Measurements from ENCODE around the gene TNFSF11.

The TNFSF11 gene

DNA sequence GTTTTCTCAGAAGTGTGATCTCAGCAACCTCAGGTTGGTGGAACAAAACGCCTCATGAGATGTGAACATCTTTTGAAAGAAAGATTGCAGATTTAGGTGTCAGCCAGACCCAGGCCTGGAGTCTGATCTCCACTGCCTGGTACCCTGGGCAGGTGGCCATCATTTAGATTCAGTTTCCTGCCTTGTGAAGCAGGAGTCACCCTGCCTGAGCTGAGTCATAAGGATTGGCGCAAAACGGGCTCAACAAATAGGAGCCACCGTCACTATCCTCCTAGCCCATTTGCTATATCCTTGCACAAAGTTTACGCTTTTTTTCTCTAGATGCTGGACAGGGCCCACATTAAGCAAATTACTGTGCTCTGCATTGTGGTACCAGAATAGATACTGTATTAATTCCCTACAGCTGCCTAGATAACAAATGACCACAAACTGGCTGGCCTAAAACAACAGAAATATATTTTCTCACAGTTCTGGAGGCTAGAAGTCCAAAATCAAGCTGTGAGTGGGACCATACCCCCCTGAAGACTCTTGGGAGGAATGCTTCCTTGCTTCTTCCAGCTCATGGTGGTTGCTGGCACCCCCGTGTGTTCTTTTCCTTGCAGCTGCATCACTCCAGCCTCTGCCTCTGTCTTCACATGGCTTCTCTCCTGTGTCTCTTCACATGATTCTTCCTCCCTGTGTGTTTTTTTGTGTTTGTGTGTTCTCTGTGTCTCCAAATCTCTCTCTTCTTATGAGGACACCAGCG, 38.2 kb downstream of the TNFSF11 start:
- Histone ChIP-seq H3K4me3 (ENCODE audit: low read depth, low read length) (no peak overlapping the region), H3K9me3 (ENCODE audit: control insufficient read depth, insufficient read depth, low read length) (no peaks in the 10 kb centered on the region), H3K36me3 (ENCODE audit: control insufficient read depth, insufficient read depth, low read length) (no peaks in the 10 kb centered on the region), H3K9ac (ENCODE audit: low read depth, low read length) (no peak overlapping the region), H3K27me3 (ENCODE audit: control insufficient read depth, insufficient read depth, low read length) (no peaks in the 10 kb centered on the region), H3K4me1 (ENCODE audit: control insufficient read depth, insufficient read depth, low read length) (peaks cover 6% of the 10 kb centered on the region), H3K27ac (ENCODE audit: low read depth, low read length) (no peak overlapping the region)

DNA sequence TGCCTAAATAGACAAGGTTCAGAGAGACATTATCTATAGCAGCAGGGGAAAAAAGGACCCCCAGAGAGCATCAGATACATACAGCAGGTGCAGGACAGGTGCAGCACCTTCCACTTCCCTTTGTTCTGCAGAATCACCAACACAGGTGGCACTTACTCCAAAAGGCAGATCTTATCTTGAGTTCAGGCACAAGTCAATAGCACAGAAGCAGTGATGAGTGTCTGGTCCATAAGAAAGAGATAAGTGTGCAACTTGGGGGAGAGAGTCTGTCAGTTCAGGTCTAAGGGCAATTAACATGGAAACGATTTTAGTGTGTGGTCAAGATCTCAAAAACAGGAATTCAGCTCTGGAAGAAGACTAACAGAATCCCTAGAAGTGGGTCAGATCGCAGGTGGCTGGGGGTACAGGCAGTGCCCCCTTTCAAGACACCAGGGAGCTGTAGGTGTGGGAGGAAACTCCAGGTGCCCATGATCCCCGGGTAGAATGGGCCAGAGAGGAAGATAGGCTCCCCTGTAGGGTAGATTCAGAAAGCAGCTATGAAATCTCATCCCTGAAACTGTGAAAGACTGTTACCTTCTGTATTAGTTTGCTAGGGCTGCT, 40.6 kb downstream of the TNFSF11 start:
- peaks cover 18% of the 10 kb centered on the region for H3K4me1 ChIP-seq (ENCODE audit: control insufficient read depth, insufficient read depth, low read length)
- H3K9ac ChIP-seq (ENCODE audit: low read depth, low read length) = no peak overlapping the region
- no peak overlapping the region for H3K4me3 ChIP-seq (ENCODE audit: low read depth, low read length)
- H3K27ac ChIP-seq (ENCODE audit: low read depth, low read length) = no peak overlapping the region
- H3K27me3 ChIP-seq (ENCODE audit: control insufficient read depth, insufficient read depth, low read length) = no peaks in the 10 kb centered on the region
- H3K36me3 ChIP-seq (ENCODE audit: control insufficient read depth, insufficient read depth, low read length) = no peaks in the 10 kb centered on the region
- no peaks in the 10 kb centered on the region for H3K9me3 ChIP-seq (ENCODE audit: control insufficient read depth, insufficient read depth, low read length)

DNA sequence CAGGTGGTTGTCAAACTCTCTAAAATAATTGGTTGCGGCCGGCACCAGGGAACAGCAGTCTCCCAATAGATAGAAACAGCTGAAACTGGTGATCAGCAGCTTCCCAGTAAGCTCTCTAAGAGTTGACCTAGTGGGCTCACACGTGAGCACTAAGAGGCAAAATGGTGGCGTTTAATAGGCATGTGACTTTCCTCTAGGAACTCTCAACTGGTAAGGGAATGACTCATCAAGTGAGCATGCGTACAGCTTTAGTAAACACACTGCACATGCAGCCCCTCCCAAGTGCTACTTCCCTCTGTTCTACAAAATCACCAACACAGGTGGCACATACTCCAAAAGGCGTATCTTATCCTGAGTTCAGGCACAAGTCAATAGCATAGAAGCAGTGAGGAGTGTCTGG, 41.7 kb downstream of the TNFSF11 start:
- no peak overlapping the region for H3K27ac ChIP-seq (ENCODE audit: low read depth, low read length)
- no peaks in the 10 kb centered on the region for H3K36me3 ChIP-seq (ENCODE audit: control insufficient read depth, insufficient read depth, low read length)
- no peaks in the 10 kb centered on the region for H3K9me3 ChIP-seq (ENCODE audit: control insufficient read depth, insufficient read depth, low read length)
- peaks cover 18% of the 10 kb centered on the region for H3K4me1 ChIP-seq (ENCODE audit: control insufficient read depth, insufficient read depth, low read length)
- no peaks in the 10 kb centered on the region for H3K27me3 ChIP-seq (ENCODE audit: control insufficient read depth, insufficient read depth, low read length)
- H3K4me3 ChIP-seq (ENCODE audit: low read depth, low read length) = no peak overlapping the region
- H3K9ac ChIP-seq (ENCODE audit: low read depth, low read length) = no peak overlapping the region

DNA sequence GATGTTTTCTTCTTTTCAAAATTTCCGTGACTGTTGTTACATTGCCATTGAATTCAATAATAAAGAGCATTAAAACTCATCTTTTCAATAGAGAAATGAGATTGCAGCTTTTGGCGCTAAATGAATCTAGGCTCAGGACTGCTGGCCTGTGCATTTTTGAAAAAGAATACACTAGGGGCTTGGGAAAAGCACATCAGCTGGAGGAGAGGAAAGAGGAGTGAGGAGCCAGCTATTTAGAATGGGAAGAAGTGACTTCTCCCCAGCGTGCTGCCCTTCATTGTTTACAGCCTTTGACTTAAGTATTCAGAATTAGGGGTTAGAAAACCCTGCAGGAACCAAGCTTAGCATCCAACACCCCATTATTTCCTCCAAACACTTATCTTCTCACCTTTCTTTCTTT, 43.3 kb downstream of the TNFSF11 start:
- Histone ChIP-seq H3K9me3 (ENCODE audit: control insufficient read depth, insufficient read depth, low read length) (no peaks in the 10 kb centered on the region), H3K27ac (ENCODE audit: low read depth, low read length) (no peak overlapping the region), H3K36me3 (ENCODE audit: control insufficient read depth, insufficient read depth, low read length) (no peaks in the 10 kb centered on the region), H3K9ac (ENCODE audit: low read depth, low read length) (no peak overlapping the region), H3K4me1 (ENCODE audit: control insufficient read depth, insufficient read depth, low read length) (peaks cover 18% of the 10 kb centered on the region), H3K4me3 (ENCODE audit: low read depth, low read length) (no peak overlapping the region), H3K27me3 (ENCODE audit: control insufficient read depth, insufficient read depth, low read length) (no peaks in the 10 kb centered on the region)

DNA sequence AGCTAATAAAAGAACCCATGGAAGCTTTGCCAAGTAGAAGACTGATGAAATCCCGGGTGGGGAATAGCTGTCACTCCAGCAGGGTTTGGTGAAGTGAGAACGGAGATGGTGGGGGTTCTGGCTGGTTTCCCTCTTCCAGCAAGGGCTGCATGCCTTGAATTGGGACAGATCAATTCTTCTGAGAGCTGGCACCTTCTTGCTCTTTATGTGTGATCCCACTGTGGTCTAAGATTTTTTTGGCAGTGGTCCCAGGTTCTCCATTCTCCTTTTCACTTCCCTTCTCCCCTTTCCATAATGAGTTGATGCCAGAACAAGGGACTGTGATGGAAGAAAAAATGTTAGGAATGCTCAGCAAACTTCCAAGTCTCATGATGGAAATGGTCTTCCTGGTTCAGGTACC, 50.0 kb downstream of the TNFSF11 start:
- no peak overlapping the region for H3K4me3 ChIP-seq (ENCODE audit: low read depth, low read length)
- H3K36me3 ChIP-seq (ENCODE audit: control insufficient read depth, insufficient read depth, low read length) = no peaks in the 10 kb centered on the region
- no peaks in the 10 kb centered on the region for H3K9me3 ChIP-seq (ENCODE audit: control insufficient read depth, insufficient read depth, low read length)
- no peak overlapping the region for H3K9ac ChIP-seq (ENCODE audit: low read depth, low read length)
- peaks cover 5% of the 10 kb centered on the region for H3K4me1 ChIP-seq (ENCODE audit: control insufficient read depth, insufficient read depth, low read length)
- H3K27ac ChIP-seq (ENCODE audit: low read depth, low read length) = no peak overlapping the region
- H3K27me3 ChIP-seq (ENCODE audit: control insufficient read depth, insufficient read depth, low read length) = no peaks in the 10 kb centered on the region

DNA sequence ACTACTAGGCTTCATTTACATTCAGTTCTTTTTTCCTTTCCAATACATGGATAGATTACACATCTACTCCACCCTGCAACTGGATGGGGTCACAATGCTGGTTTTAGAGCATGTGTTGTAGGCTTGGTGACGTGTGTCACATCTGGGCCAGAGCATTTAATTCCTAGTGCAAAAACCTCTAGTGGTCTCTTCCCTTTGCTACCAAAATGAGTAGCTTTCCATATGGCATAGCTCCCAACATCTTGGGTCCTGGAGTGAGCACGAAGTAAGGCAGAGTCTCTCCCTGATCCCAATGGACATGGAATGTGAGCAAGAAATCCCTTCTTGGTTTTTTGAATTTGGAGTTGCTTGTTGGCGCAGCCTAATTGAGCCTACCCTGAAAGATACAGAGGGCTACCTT, 51.7 kb downstream of the TNFSF11 start:
- Histone ChIP-seq H3K4me3 (ENCODE audit: low read depth, low read length) (no peak overlapping the region), H3K9ac (ENCODE audit: low read depth, low read length) (no peak overlapping the region), H3K4me1 (ENCODE audit: control insufficient read depth, insufficient read depth, low read length) (no peaks in the 10 kb centered on the region), H3K27ac (ENCODE audit: low read depth, low read length) (no peak overlapping the region), H3K27me3 (ENCODE audit: control insufficient read depth, insufficient read depth, low read length) (no peaks in the 10 kb centered on the region), H3K9me3 (ENCODE audit: control insufficient read depth, insufficient read depth, low read length) (no peaks in the 10 kb centered on the region), H3K36me3 (ENCODE audit: control insufficient read depth, insufficient read depth, low read length) (no peaks in the 10 kb centered on the region)

DNA sequence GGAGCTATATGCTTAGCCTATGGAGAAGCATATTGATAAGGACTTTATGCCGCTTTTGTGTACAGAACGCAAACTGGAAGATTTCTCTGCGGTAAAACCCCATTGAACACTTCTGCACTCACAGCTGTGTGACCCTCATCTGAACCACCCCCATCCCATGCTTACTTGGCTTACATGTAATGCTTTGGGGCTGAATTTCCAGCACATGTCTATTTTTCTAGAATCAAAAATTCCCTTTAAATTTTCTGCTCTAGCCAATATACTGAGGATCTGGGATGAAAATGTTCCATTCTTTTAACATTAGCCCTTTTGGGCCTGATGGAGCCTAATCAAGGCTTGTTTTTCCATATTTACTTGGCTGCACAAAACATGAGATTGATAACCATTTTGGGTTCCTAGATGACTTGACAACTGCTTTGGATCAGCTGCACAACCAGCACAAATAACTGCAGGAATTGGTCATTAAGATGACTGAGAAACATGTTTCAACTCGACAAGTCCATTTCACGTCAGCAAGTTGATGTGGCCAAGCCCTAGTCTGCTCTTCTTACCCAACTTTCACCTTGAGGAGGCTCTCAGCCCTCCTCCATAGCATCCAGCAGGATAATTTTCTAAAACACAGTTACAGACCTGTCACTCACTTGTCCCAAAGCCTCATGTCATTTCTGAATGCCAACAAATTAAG, 52.4 kb downstream of the TNFSF11 start:
- no peak overlapping the region for H3K9ac ChIP-seq (ENCODE audit: low read depth, low read length)
- no peaks in the 10 kb centered on the region for H3K36me3 ChIP-seq (ENCODE audit: control insufficient read depth, insufficient read depth, low read length)
- H3K4me3 ChIP-seq (ENCODE audit: low read depth, low read length) = no peak overlapping the region

DNA sequence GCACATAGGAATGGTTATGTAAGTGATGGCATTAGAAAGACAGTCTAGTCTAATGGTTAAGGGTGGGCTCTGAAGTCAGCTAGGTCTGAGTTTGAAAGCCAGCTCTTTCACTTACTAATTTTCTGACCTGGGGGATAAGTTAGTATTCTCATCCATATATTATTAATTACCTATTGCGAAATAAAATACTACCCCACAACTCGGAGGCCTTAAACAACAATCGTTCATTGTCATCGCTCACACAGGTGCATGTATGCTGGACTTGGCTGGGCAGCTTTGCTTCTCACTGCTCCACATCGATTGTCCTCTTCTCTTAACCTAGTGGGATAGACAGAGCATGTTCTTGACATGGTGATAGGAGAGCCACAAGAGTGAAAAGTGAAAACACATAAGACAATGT, 54.7 kb downstream of the TNFSF11 start:
- no peaks in the 10 kb centered on the region for H3K9me3 ChIP-seq (ENCODE audit: control insufficient read depth, insufficient read depth, low read length)
- H3K4me1 ChIP-seq (ENCODE audit: control insufficient read depth, insufficient read depth, low read length) = no peaks in the 10 kb centered on the region
- H3K27ac ChIP-seq (ENCODE audit: low read depth, low read length) = no peak overlapping the region

More for the DNA sequence above, 52.4 kb downstream of the TNFSF11 start:
- Histone ChIP-seq H3K4me1 (ENCODE audit: control insufficient read depth, insufficient read depth, low read length) (no peaks in the 10 kb centered on the region), H3K27ac (ENCODE audit: low read depth, low read length) (no peak overlapping the region), H3K27me3 (ENCODE audit: control insufficient read depth, insufficient read depth, low read length) (no peaks in the 10 kb centered on the region), H3K9me3 (ENCODE audit: control insufficient read depth, insufficient read depth, low read length) (no peaks in the 10 kb centered on the region)

DNA sequence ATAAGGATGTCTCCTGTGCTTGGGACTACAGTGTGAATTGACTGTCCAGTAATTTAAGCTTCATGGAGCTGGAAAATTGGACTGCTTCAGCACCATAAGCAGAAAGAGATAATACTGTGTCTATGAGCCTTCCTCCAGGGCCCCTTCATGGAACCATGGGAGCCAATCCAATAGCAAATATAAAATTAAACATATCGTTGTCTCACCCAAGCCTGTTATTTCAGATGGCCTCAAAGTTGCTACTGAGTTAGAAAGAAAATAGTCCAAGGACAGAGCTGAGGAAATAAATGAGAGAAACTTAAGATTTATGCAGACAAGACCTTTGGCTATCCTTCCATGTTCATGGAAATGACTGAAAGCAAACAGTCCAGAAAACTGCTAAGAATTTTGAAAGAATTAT, 57.2 kb downstream of the TNFSF11 start:
- H3K4me1 ChIP-seq (ENCODE audit: control insufficient read depth, insufficient read depth, low read length) = no peaks in the 10 kb centered on the region
- no peaks in the 10 kb centered on the region for H3K27me3 ChIP-seq (ENCODE audit: control insufficient read depth, insufficient read depth, low read length)
- no peak overlapping the region for H3K4me3 ChIP-seq (ENCODE audit: low read depth, low read length)
- no peaks in the 10 kb centered on the region for H3K36me3 ChIP-seq (ENCODE audit: control insufficient read depth, insufficient read depth, low read length)
- no peak overlapping the region for H3K9ac ChIP-seq (ENCODE audit: low read depth, low read length)
- no peak overlapping the region for H3K27ac ChIP-seq (ENCODE audit: low read depth, low read length)
- H3K9me3 ChIP-seq (ENCODE audit: control insufficient read depth, insufficient read depth, low read length) = no peaks in the 10 kb centered on the region

More for the DNA sequence above, 54.7 kb downstream of the TNFSF11 start:
- no peak overlapping the region for H3K9ac ChIP-seq (ENCODE audit: low read depth, low read length)
- no peaks in the 10 kb centered on the region for H3K36me3 ChIP-seq (ENCODE audit: control insufficient read depth, insufficient read depth, low read length)
- H3K4me3 ChIP-seq (ENCODE audit: low read depth, low read length) = no peak overlapping the region
- no peaks in the 10 kb centered on the region for H3K27me3 ChIP-seq (ENCODE audit: control insufficient read depth, insufficient read depth, low read length)

DNA sequence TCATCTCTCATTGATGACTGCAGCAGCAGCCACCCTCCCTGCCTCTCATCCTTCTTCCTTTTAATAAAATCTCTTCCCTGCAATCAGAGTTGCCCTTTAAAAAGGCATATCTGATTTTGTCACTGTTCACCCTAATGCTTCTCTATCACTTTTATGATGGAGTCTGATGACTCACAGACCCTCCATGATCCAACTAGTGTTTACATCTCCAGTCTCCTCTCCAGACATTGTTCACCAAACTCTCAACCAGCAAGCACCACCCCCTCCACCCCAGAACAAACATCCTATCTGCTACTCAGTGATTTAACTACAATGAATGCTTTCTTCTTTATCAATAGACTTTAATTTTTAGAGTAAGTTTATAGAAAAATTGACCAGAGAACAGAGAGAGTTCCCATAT, 59.5 kb downstream of the TNFSF11 start:
- no peak overlapping the region for H3K4me3 ChIP-seq (ENCODE audit: low read depth, low read length)
- H3K27me3 ChIP-seq (ENCODE audit: control insufficient read depth, insufficient read depth, low read length) = no peaks in the 10 kb centered on the region
- no peaks in the 10 kb centered on the region for H3K9me3 ChIP-seq (ENCODE audit: control insufficient read depth, insufficient read depth, low read length)
- H3K4me1 ChIP-seq (ENCODE audit: control insufficient read depth, insufficient read depth, low read length) = no peaks in the 10 kb centered on the region
- no peak overlapping the region for H3K9ac ChIP-seq (ENCODE audit: low read depth, low read length)
- no peaks in the 10 kb centered on the region for H3K36me3 ChIP-seq (ENCODE audit: control insufficient read depth, insufficient read depth, low read length)
- no peak overlapping the region for H3K27ac ChIP-seq (ENCODE audit: low read depth, low read length)

DNA sequence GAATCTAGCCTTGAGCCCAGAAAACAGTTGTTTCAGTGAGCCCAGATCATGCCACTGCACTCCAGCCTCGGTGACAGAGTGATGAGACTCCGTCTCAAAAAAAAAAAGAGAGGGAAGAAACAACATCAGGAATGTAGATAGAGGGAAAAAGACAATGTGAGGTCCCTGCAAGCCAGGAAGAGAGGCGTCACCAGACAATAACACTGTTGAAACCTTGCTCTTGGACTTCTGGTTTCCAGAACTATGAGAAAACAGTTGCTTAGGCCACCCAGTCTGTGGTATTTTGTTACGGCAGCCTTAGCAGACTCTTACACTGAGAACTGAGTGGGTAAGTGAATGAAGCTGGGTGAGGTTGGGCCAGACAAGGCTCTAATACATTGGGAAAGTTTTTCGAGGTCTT, 64.1 kb downstream of the TNFSF11 start:
- Histone ChIP-seq H3K4me1 (ENCODE audit: control insufficient read depth, insufficient read depth, low read length) (peaks cover 4% of the 10 kb centered on the region; the same call in 1 of the 2 replicates), H3K9ac (ENCODE audit: low read depth, low read length) (no peak overlapping the region), H3K4me3 (ENCODE audit: low read depth, low read length) (no peak overlapping the region), H3K27ac (ENCODE audit: low read depth, low read length) (no peak overlapping the region), H3K36me3 (ENCODE audit: control insufficient read depth, insufficient read depth, low read length) (no peaks in the 10 kb centered on the region), H3K27me3 (ENCODE audit: control insufficient read depth, insufficient read depth, low read length) (no peaks in the 10 kb centered on the region), H3K9me3 (ENCODE audit: control insufficient read depth, insufficient read depth, low read length) (no peaks in the 10 kb centered on the region)

All from HUES48 (cell line).